Stimulated activated CD8-positive, alpha-beta memory T cell treated with anti-CD3 and anti-CD28 coated beads, Interleukin-7, amount 100 ng/mL, for 24 hours (primary cell): Measurements from ENCODE around the gene FGF3.

Experiments
- DNase-seq: peaks from one replicate; pipeline ENCODE4 v3.0.0-alpha.2; 2020; ENCODE audit warnings: low read depth

The FGF3 gene

DNA sequence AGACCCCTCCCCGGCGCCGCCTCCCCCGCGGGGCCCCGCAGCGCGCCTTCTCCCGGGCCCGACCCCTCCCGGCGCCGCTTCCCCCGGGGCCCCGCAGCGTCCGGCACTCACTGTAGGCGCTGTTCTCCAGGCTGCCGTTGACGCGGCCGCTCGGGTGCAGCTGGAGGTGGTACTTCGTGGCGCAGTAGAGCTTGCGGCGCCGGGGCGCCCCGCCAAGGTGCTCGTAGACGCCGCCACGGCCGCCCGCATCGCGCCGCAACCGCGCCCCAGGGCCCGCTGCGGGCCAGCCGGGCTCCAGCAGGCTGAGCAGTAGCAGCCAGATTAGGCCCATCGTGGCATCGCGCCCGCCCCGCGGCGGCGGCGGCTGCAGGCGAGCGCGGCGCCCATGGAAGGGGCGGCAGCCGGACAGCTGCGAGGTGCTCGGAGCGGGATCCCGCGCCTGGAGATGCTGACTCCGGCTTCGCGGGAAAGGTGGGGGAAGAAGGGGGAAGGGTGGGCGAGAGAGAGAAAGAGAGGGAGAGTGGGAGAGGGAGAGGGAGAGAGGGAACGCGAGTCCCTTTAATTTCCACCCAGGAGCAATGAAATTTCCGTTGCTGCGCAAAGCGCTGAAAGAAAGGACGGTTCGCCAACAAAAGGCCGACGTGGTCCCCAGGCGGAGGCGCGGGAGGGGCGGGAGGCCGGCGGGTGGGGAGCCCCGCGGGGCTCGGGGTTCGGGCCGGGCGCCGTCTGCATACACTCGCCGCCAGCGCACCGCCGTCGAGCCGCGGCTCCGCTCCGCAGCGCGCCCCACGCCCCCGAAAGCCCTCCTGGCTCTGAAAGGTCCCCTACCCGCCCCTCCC lies at the start of gene FGF3:
Gene FGF3 (minus strand): TSS at position 814 of the 839 bp plus-strand sequence. CDS start 483 bp downstream, at position 331.
- no peak for DNase-seq

GRCh38 chr11:69868871-69869270 lies 49.7 kb upstream of the FGF3 start:
- no peak for DNase-seq

- no peak for DNase-seq
Measured at GRCh38 chr11:69868006-69868810, 49.0 kb upstream of the FGF3 start.

DNA sequence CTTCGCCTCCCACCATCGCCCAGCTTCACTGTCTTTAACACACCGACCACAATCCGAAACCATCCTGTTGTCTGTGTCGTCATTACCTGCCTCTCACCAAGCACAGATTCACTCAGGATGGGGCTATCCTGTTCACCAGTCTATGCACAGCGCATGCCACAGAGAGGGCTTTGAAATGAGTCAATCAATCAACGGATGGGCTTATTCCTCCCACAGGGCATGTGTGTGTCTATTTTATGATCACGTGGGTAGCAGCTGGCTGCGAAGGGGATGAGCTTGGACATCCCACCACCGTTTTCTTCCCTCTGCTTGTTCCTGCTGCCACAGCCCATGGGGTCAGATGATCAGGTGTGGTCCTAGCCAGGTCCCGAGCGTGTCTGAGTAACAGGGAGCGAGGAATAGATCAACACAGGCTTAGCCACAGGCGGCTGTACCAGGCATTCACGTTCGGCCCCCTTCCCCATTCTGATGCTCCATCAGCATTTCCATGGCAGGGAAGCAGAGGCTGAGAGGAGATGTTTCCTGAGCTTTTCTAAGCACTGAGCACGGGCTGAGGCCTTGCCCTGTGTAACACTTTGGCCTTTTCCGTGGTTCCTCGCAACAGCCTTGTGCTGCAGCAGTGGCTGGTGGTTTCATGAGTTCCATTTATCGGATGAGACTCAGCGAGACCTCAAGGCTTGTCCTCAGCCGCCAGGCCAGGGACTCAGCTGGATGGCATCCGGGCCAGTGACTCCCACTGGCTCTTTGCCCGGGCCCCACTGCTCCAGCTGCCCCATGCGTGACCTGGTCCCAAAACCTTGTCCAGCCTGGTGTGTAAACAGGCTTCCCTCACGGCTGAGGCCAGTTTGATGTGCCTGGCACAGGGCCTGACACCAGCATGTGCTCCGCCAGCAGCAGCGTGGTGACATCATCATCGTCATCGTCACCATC lies 48.1 kb upstream of the FGF3 start:
- DNase-seq = no peak

DNA sequence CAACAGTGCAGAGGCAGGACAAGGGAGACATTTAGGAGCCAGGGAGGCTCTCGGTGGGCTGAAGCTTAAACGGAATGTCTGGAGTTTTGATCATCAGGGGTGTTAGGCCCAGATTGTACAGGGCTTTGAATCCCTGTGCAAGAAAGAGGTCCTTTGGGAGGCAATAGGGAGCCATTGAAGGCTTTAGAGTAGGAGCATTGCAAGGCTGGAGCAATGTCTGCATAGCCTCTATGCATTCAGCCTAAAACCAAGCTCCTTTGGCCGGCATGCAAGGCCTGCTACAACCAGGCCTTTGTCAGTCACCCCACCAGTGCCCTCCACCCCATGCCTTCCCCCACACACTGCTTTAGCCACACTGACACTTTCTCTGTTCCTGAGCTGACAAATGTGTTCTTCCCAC lies 47.4 kb upstream of the FGF3 start:
- no peak for DNase-seq

- no peak for DNase-seq
Measured at GRCh38 chr11:69865707-69866106, 46.5 kb upstream of the FGF3 start.

- DNase-seq = no peak
Measured at GRCh38 chr11:69864686-69865661, 45.8 kb upstream of the FGF3 start.

GRCh38 chr11:69863544-69864200 lies 44.5 kb upstream of the FGF3 start:
- no peak for DNase-seq

DNA sequence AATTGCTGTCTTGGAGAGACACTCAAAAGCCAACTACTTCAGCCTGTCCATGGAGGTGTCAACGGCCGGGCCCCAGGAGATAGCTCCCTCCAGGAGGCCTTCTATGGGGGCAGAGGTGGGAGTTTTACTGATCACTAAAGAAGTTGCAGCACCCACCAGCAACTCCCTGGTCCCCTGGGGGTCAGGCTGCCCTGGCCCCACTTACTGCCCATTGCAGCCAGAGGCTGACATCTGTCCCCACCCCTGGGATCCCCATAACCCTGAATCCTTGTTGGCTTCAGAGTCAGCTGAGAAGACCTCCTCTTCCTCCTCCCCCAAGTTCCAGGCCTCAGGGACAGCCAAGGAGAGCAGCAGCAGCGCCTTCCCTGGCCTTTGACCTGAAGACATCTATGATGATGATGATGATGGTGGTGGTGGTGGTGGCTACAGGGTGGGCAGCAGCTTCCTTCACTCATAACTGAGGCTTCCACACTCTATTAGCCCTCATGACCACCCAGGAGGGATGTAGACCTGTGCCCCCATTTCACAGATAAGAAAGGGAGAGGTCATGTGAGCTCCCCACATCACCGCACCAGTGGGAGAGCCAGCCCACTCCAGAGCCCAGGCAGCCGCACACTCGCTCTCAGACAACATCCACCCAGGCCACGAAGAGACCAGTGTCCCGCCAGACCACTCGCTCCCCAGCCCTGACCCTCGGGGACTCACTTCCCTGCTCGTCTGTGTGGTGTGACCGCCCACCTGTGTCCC lies 43.8 kb upstream of the FGF3 start:
- DNase-seq = no peak

DNA sequence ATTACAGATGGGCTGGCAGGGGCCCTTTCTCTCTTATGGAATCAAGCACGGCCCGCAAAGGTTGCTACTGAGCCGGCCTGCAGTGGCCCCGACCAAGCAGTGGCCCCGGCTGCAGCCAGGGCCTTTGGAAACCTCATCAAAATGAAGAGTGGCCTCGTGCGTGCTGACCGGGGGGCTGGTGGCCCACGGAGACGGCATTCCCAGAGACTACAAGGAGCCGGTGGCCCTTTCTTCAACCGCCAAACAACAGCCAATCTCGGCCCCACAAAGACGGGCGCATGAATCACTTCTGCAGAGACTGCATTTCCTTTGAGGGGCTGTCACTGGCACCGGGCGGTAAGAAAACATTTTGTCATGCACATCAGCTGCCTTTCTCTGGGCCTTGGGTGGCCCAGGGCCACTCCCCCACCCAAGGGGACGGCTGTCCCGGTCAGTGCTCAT lies 43.1 kb upstream of the FGF3 start:
- no peak for DNase-seq

DNA sequence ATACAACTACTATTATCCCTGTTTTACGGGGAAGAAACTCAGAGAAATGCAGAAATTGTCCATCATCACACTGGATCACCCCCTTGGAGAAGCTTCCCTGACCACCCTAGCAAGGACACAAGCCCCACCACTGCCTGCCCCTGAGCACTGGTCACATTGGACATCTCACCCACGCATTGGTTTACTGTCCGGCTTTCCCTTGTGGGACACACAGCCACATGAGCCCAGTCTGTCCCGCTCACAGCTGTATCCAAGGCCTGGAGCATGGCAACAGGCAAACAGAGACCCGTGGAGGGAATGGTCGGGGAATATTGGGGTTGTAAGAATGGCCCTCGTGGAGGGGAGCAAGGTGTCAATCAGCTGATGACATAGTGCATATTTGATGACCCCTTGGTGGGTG lies 42.7 kb upstream of the FGF3 start:
- no peak for DNase-seq

DNA sequence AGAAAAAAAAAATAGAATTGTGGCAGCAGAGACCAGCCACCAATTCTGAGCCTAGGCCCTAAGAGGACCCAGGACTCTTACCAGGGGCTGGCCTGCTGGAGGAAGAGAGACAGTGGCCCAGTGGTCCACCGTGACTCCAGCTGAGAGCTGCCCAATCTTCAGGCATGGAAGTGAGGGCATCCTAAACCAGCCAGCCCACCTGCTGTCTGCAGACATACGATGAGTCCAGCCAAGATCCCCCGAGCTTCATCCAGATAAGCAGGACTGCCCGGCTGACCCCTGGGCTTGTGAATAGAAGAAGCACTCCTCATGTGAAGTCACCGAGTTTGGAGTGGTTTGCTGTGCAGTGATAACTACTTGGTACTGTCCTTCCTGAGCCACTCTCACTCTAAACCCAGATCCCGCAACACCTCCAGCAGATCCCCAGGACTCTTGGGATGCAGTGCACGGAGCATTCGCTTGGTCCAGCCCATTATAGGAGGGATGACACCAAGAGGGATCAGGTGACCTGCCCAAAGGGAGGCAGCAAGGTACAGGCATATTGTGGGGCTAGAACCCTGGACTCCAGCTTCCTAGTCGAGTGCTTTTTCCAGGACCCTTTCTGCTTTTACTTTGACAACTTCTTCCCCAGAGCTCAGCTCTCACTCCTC lies 41.7 kb upstream of the FGF3 start:
- DNase-seq = no peak

DNA sequence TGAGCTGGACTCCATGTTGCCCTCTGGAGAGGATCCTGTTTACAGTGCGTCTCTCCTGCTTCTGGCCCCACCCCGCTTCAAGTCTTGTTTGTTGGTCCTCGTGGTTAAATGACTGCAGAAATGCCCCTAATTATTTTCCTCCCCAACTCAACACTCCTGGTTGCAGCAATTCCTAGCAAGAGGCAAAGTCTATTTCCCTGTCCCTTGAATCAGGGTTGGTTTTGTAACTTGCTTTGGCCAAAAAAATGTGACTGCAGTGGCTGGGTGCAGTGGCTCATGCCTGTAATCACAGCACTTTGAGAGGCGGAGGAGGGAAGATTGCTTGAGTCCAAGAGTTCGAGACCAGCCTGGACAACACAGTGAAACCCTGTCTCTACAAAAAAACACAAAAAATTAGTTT lies 41.0 kb upstream of the FGF3 start:
- no peak for DNase-seq

DNA sequence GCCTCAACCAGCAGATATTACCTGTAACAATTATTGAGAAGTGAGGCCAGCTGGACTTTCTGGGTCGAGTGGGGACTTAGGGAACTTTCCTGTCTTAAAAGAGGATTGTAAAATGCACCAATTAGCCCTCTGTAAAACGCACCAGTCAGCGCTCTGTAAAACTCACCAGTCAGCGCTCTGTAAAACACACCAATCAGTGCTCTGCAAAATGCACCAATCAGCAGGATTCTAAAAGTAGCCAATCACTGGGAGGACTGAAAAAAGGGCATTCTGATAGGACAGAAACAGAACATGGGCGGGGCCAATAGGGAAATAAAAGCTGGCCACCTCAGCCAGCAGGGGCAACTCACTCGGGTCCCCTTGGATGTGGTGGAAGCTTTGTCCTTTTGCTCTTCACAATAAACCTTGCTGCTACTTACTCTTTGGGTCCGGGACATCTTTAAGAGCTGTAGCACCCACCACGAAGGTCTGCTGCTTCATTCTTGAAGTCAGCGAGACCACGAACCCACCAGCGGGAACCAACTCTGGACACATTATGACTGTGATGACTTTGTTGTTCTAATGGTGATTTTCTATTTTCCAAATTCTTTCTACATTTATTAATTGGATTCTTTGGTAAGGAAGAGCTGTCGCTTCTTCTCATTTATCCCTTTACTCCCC lies 40.2 kb upstream of the FGF3 start:
- DNase-seq = no peak

- no peak for DNase-seq
Measured at GRCh38 chr11:69855421-69855820, 36.2 kb upstream of the FGF3 start.

DNA sequence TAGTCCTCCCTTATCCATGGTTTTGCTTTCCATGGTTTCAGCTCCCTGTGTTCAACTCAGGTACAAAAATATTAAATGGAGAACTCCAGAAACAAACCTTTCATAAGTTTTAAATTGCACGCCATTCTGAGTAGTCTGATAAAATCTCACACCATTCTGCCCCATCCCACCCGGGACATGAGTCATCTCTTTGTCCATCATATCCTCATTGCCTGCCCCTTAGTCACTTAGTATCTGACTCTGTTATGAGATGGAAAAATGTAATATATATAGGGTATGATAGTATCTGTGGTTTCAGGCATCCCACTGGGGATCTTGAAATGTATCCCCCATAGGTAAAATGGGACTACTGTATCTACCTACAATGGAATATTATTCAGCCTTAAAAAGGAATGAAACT lies 35.5 kb upstream of the FGF3 start:
- DNase-seq = no peak

- DNase-seq = no peak
Measured at GRCh38 chr11:69852056-69852455, 32.8 kb upstream of the FGF3 start.

DNA sequence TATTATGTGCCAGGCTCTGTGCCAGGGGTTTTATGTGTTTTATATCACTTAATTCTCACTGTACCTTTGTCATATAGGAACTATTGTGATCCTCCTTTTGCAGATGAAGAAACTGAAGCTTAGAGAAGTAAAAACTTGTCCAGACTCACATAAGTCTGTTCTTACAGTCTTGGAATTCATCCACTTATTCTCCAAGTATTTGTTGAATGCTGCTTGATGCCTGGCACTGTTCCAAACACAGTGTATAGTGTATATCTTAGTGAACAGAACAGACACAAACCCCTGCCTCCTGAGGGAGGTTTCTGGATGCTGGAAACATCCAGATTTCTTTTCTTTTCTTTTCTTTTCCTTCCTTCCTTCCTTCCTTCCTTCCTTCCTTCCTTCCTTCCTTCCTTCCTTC lies 29.0 kb upstream of the FGF3 start:
- no peak for DNase-seq

DNA sequence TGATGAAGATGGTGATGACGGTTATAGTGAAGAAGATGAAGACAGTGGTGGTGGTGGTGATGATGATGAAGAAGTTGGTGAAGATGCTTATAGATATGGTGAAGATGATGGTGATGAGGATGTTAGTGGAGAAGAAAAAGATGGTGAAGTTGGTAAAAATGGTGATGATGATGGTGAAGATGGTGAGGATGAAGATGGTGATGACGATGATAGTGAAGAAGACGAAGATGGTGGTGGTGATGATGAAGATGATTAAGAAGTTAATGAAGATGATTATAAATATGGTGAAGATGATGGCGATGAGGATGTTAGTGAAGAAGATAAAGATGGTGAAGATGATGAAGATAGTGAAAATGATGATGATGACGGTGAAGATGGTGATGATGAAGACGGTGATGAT lies 25.2 kb upstream of the FGF3 start:
- DNase-seq = no peak
